HG03442 (cell line): ENCODE measurements around the gene IMP4.

Experiments used
- ATAC-seq: cut with Tn5 transposase; IDR thresholded peaks from one replicate; pipeline ENCODE4 v1.9.1; 2021; ENCODE audit warnings: mild to moderate bottlenecking, moderate library complexity; ENCODE audit not compliant: unreplicated experiment

The IMP4 gene

GRCh38 chr2:130391872-130392670, 49.4 kb downstream of the IMP4 start:
- no peak for ATAC-seq

GRCh38 chr2:130393318-130393910, 50.7 kb downstream of the IMP4 start:
- ATAC-seq = no peak
